DMS 273 (cell line): ENCODE data around the gene LGALS9.
"Not testable (repeated sequence)": the region's sequence is repeated elsewhere in the genome, so short reads cannot be mapped to it uniquely, and the experiment has no call there.

Source experiments
- DNase-seq: peaks from one replicate; lab custom pipeline; 2025; ENCODE audit not compliant: unreplicated experiment; lab: John Stamatoyannopoulos, UW

The LGALS9 gene

DNA sequence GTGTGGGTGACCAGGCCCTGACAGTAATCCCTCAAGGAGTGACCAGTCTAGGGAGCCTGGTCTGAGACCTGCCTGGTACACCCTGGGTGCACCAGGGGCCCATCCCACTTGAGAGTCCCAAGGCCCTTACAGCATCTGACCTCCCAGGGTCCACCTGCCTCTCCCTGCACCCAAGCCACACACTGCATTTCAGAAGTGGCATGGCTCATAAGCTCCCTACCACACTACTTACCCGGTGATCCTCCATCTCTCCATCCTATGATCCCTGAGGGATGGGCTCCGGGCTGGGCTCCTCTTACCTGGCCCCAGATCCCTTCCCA is 40.6 kb downstream of the LGALS9 start:
- DNase-seq = no peak

DNA sequence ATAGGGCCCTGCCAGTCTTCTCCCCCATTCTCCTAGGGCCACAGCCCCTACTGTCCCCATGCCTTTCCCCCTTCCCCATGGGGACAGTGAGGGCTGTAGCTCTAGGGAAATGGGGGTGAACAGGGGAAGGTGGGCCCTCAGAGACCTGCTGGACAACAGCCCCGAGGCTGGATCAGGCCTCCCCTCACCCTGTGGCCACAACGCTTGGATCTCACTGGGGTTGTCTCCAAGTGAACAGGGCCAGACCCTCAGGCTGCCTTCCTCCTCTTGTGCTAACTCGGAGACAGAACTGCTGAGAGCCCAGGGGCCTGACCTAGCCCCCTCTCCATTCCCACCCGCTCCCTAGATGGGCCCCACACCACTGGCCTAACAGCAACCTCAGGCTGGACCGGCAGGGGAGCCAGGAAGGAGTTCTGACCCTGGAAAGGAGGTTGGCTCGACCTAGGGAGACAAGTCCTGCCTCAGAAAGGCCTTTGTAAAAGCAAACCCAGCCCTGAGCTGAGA is 41.0 kb downstream of the LGALS9 start:
- not testable (repeated sequence) for DNase-seq

DNA sequence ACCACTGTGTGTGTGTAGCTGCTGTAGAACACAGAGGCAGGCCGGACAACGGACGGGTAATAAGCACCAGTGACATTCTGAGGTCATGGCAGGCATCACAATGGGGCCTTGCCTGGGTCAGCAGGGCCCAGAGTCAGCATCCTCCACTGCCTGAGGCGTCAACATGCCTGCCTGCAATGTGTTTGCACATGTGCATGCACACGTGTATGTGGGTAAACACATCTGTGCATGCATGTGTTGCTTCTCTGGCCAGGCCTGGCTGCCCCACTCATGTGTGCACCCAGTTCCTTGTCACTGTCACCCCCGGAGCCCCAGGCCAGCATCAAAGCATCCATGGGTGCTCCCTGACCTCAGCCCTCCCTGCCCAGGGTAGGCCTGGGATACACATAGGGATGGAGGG is 43.3 kb downstream of the LGALS9 start:
- no peak for DNase-seq

DNA sequence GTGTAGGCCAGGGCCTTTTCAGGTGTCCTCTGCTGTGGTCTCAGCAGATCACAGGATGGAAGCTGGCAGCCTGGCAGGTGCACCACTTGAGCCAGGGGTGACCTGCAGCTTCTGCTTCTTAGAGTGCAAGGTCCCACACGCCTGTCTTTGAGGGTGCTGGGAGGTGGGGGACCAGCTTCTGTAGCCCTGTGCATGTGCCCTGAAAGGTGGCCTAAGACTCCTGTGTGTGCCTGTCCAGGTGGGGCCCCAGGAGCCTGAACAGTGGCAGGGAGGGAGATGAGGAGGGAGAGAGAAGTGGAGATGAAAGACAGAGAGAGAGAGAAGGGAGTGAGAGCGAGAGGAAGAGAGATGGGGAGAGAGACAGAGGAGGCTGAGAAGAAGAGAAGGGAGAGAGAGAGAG is 46.2 kb downstream of the LGALS9 start:
- no peak for DNase-seq

DNA sequence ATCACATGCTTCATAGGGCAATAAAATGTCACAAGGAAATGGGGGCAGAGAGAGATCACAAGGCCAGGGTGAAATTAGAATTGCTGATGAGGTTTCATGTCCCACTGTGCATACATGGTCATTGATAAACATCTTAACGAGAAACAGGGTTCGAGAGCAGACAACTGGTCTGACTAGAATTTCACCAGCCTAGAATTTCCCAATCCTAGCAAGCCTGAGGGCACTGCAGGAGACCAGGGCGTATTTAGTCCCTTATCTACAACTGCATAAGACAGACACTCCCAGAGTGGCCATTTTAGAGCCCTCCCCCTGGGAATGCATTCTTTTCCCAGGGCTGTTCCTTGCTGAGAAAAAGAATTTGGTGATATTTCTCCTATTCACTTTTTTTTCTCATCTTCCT is 55.3 kb downstream of the LGALS9 start:
- peak; percentile 6 for DNase-seq

DNA sequence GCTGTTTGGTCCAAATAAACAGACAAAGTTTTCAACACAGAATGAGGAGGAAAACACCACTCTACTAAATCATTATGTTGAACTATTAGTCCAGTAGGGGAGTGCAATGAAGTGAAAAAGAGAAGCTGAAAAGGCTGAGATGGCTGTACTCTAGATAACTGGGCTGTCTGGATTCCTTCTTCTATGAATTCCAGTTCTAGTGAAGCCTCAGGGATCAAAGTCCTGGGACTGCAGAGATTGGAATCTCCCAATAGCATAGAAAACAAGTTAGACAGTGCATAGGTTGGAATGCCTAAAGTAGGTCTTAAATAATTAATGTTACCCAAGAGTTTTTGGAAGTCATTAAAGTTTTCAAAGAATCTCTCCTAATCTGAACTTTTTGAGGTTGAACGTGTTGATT is 59.9 kb downstream of the LGALS9 start:
- DNase-seq = no peak

DNA sequence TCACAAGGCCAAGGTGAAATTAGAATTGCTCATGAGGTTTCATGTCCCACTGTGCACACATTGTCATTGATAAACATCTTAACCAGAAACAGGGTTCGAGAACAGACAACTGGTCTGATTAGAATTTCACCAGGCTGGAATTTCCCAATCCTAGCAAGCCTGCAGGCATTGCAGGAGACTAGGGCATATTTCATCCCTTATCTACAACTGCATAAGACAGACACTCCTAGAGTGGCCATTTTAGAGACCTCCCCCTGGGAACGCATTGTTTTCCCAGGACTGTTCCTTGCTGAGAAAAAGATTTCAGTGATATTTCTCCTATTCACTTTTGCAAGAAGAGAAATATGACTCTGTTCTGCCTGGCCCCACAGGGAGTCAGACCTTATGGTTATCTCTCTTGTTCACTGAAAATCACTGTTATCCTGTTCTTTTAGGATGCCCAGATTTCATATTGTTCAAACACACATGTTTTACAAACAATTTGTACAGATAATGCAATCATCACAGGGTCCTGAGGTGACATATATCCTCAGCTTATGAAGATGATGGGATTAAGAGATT is 64.3 kb downstream of the LGALS9 start:
- peak; percentile 26 for DNase-seq
